ENCODE results near the gene SP6.

The SP6 gene

GRCh38 chr17:47850692-47851573 lies at the start of gene SP6:
Gene SP6 (minus strand): TSS chr17:47851163. CDS start chr17:47848429, 2,734 bp downstream.
- peak; percentile 93 for DNase-seq (ENCODE audit: low read depth, low spot score)

GRCh38 chr17:47899643-47900042 lies 48.7 kb upstream of the SP6 start:
- DNase-seq (ENCODE audit: low read depth, low spot score) = no peak

GRCh38 chr17:47898241-47898640 lies 47.3 kb upstream of the SP6 start:
- no peak for DNase-seq (ENCODE audit: low read depth, low spot score)

- DNase-seq (ENCODE audit: low read depth, low spot score) = no peak
Observed at GRCh38 chr17:47897561-47897960, 46.6 kb upstream of the SP6 start.

GRCh38 chr17:47896672-47897490 lies 45.9 kb upstream of the SP6 start:
- no peak for DNase-seq (ENCODE audit: low read depth, low spot score)

GRCh38 chr17:47895856-47896671 lies 45.1 kb upstream of the SP6 start, which contains the start of gene SP2:
Gene SP2 (plus strand): TSS chr17:47896236. CDS start chr17:47896287, 51 bp downstream.
- peak; percentile 100 for DNase-seq (ENCODE audit: low read depth, low spot score)

GRCh38 chr17:47895347-47895855 lies 44.4 kb upstream of the SP6 start:
- no peak for DNase-seq (ENCODE audit: low read depth, low spot score)

- DNase-seq (ENCODE audit: low read depth, low spot score) = no peak
Observed at GRCh38 chr17:47894498-47895346, 43.8 kb upstream of the SP6 start.

GRCh38 chr17:47891545-47892088 lies 40.7 kb upstream of the SP6 start:
- DNase-seq (ENCODE audit: low read depth, low spot score) = no peak

- DNase-seq (ENCODE audit: low read depth, low spot score) = peak; percentile 94
Observed at GRCh38 chr17:47889734-47890529, 39.0 kb upstream of the SP6 start.

- DNase-seq (ENCODE audit: low read depth, low spot score) = no peak
Observed at GRCh38 chr17:47888293-47888692, 37.3 kb upstream of the SP6 start.

GRCh38 chr17:47884905-47885730 lies 34.2 kb upstream of the SP6 start:
- peak; percentile 48 for DNase-seq (ENCODE audit: low read depth, low spot score)

- DNase-seq (ENCODE audit: low read depth, low spot score) = no peak
Observed at GRCh38 chr17:47884427-47884740, 33.4 kb upstream of the SP6 start.

GRCh38 chr17:47883589-47884426 lies 32.8 kb upstream of the SP6 start:
- DNase-seq (ENCODE audit: low read depth, low spot score) = peak; percentile 89

GRCh38 chr17:47882695-47883588 lies 32.0 kb upstream of the SP6 start:
- no peak for DNase-seq (ENCODE audit: low read depth, low spot score)

GRCh38 chr17:47882247-47882646 lies 31.3 kb upstream of the SP6 start:
- DNase-seq (ENCODE audit: low read depth, low spot score) = no peak

All from ELF-1 (cell line).